ENCODE data around the gene GABRB3. TPM values are rescaled to one million over a fixed set of nuclear protein-coding genes. Genes with fewer than 3 reads are reported as not detected.

GABRB3 gene
- total and polyA plus RNA-seq, 2 donors (not counting 1 experiment from before 2014, with no cell fraction given): 0.07 TPM; not detected in 1

- no peaks in the 10 kb centered on the region for H3K4me1 Mint-ChIP-seq
- H3K27me3 Mint-ChIP-seq: no peaks in the 10 kb centered on the region
- Histone ChIP-seq H3K27ac (ENCODE audit: low read length in 2 of 2) (no peak overlapping the region), H2AFZ (ENCODE audit: insufficient read depth, low read depth, low read length, poor library complexity, severe bottlenecking) (no peak overlapping the region), H4K20me1 (ENCODE audit: control insufficient read depth, insufficient read depth, low read length, poor library complexity, severe bottlenecking) (no peaks in the 10 kb centered on the region), H3K4me2 (replicated peaks; ENCODE audit: low read depth, low read length, poor library complexity, severe bottlenecking) (no peak overlapping the region), H3K27me3 (replicated peaks in 1 of 4; ENCODE audit: control extremely low read depth in 1 of 4, control insufficient read depth in 3 of 4, insufficient read depth in 4 of 4, low read length in 3 of 4) (no peaks in the 10 kb centered on the region), H3K79me2 (ENCODE audit: control insufficient read depth, insufficient read depth, low read length) (no peaks in the 10 kb centered on the region), H3K4me1 (ENCODE audit: control insufficient read depth in 2 of 2, insufficient read depth in 2 of 2, low read length in 2 of 2) (no peaks in the 10 kb centered on the region), H3K9me3 (ENCODE audit: control extremely low read depth in 1 of 3, control insufficient read depth in 2 of 3, insufficient read depth in 1 of 3, low read length in 2 of 3) (peaks cover 0 to 18% (median 0%) of the 10 kb centered on the region in 3 donors), H3K9ac (ENCODE audit: low read length) (no peak overlapping the region), H3K4me3 (ENCODE audit: control extremely low read depth in 1 of 5, extremely low read depth in 1 of 5, insufficient read depth in 1 of 5, low read depth in 2 of 5, low read length in 4 of 5) (no peak overlapping the region), H3K36me3 (replicated peaks in 1 of 2; ENCODE audit: control extremely low read depth in 1 of 2, control insufficient read depth in 1 of 2, extremely low read depth in 1 of 2, insufficient read depth in 2 of 2, low read length in 1 of 2) (no peaks in the 10 kb centered on the region)
- no peak overlapping the region for H3K27ac Mint-ChIP-seq
- intact Hi-C loops (cut with micrococcal nuclease): no loop called here
- WGBS (ENCODE audit: insufficient coverage): 89% methylated on average over 8 of the region's 9 CpGs
- TF ChIP-seq EZH2 (IDR thresholded peaks at IDR 0.05; ENCODE audit: borderline replicate concordance, insufficient read depth, low read depth, low read length, poor library complexity, severe bottlenecking): no peak
- no peak for TF ChIP-seq CTCF (IDR thresholded peaks at IDR 0.05)
- ATAC-seq (ENCODE audit: low read depth): no peak
- ChIA-PET CTCF (no interaction called here), POLR2A (no interaction called here)
- H3K4me3 Mint-ChIP-seq: no peak overlapping the region
- H3K9me3 Mint-ChIP-seq (ENCODE audit: insufficient read depth): peaks cover 5% of the 10 kb centered on the region
- DNase-seq: no peak
Measured at GRCh38 chr15:26623071-26623470, 149.8 kb downstream of the GABRB3 start.

- H3K79me2 ChIP-seq (ENCODE audit: control insufficient read depth, insufficient read depth, low read length): no peaks in the 10 kb centered on the region
- 87% methylated on average over 3 of the region's 5 CpGs for WGBS (ENCODE audit: insufficient coverage)
- H3K4me3 ChIP-seq (ENCODE audit: control extremely low read depth in 1 of 5, extremely low read depth in 1 of 5, insufficient read depth in 1 of 5, low read depth in 2 of 5, low read length in 4 of 5): no peak overlapping the region
- Mint-ChIP-seq H3K27ac (no peak overlapping the region), H3K9me3 (ENCODE audit: insufficient read depth) (peaks cover 2% of the 10 kb centered on the region), H3K4me1 (no peaks in the 10 kb centered on the region), H3K4me3 (no peak overlapping the region), H3K27me3 (no peaks in the 10 kb centered on the region)
- no peaks in the 10 kb centered on the region for H3K4me1 ChIP-seq (ENCODE audit: control insufficient read depth in 2 of 2, insufficient read depth in 2 of 2, low read length in 2 of 2)
- H3K36me3 ChIP-seq (replicated peaks in 1 of 2; ENCODE audit: control extremely low read depth in 1 of 2, control insufficient read depth in 1 of 2, extremely low read depth in 1 of 2, insufficient read depth in 2 of 2, low read length in 1 of 2): no peaks in the 10 kb centered on the region
- no peaks in the 10 kb centered on the region for H4K20me1 ChIP-seq (ENCODE audit: control insufficient read depth, insufficient read depth, low read length, poor library complexity, severe bottlenecking)
- ChIA-PET POLR2A (no interaction called here), CTCF (no interaction called here)
- intact Hi-C loops (cut with micrococcal nuclease): no loop called here
- DNase-seq: no peak
- H3K27me3 ChIP-seq (replicated peaks in 1 of 4; ENCODE audit: control extremely low read depth in 1 of 4, control insufficient read depth in 3 of 4, insufficient read depth in 4 of 4, low read length in 3 of 4): no peaks in the 10 kb centered on the region
- H3K9ac ChIP-seq (ENCODE audit: low read length): no peak overlapping the region
- H2AFZ ChIP-seq (ENCODE audit: insufficient read depth, low read depth, low read length, poor library complexity, severe bottlenecking): no peak overlapping the region
- TF ChIP-seq EZH2 (IDR thresholded peaks at IDR 0.05; ENCODE audit: borderline replicate concordance, insufficient read depth, low read depth, low read length, poor library complexity, severe bottlenecking): no peak
- TF ChIP-seq CTCF (IDR thresholded peaks at IDR 0.05): no peak
- ATAC-seq (ENCODE audit: low read depth): no peak
- H3K9me3 ChIP-seq (ENCODE audit: control extremely low read depth in 1 of 3, control insufficient read depth in 2 of 3, insufficient read depth in 1 of 3, low read length in 2 of 3): peaks cover 0 to 18% (median 0%) of the 10 kb centered on the region in 3 donors
- no peak overlapping the region for H3K27ac ChIP-seq (ENCODE audit: low read length in 2 of 2)
- no peak overlapping the region for H3K4me2 ChIP-seq (replicated peaks; ENCODE audit: low read depth, low read length, poor library complexity, severe bottlenecking)
Measured at GRCh38 chr15:26621816-26622215, 151.1 kb downstream of the GABRB3 start.

Measured in B cell (primary cell).